ENCODE measurements around the gene TLN1.
A peak's percentile ranks its signal among the peaks of the same experiment; 100 is the strongest.

Gene TLN1

DNA sequence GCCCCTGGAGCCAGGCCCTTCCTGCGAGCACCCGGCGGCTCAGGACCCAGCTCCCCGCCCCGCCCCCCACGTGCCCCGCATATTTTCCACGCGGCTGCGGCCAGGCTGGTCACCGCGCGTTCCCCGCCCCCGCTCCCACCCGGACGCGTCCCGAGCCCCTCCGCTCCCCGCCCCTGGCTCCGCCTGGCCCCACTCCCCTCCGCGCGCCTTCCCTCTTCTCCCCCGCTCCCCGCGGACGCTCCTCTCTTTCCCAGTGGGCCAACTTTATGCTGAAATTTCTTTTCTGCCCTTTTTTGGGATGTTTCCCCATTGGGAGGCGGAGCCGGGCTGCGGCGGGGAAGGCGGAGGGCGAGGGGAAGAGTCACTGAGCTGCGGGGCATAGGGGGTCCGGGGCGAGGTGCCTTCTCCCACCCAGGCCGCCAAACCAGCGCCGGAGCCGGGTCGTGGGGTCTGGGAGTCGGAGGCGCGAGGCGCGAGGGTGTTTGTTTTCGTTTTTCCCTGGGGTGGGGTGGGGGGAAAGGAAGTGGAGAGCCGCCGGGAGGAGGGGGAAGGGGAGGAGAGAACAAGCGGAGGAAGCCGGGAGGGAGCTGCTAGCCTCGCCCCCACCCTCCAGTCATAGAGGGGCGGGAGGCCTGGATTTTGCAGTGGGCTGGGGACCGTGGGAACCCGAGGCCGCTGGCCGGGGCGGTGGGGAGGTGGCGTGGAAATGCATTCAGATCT, 41.2 kb downstream of the TLN1 start:
- in situ Hi-C loops (cut with HindIII; ENCODE audit: low sequenced_read_pairs) = no loop called here
- H3K4me3 ChIP-seq (ENCODE audit: low read depth, low read length) = peak overlapping the region; percentile 87
- TF ChIP-seq CTCF (IDR thresholded peaks at IDR 0.05; ENCODE audit: low read depth, low read length) = no peak
- peak; percentile 79 for DNase-seq (ENCODE audit: low read depth, low spot score)

DNA sequence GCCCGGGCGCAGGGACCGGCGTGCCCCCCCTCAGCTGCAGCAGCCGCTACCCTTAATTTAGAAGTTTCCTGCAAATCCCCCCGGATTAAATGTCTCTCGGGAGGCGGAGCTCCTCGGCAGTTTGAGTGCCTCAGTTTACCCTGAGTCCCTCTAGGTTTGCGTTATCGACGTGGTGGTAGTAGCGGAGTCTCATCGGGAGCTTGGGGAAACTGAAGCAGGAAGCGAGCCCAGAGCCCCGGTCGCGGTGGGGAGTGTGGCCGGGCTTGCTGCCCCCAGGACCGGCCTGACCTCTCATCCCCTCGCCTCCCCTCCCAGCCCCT, 41.7 kb downstream of the TLN1 start:
- no peak for DNase-seq (ENCODE audit: low read depth, low spot score)
- H3K4me3 ChIP-seq (ENCODE audit: low read depth, low read length) = peak overlapping the region; percentile 87
- in situ Hi-C loops (cut with HindIII; ENCODE audit: low sequenced_read_pairs) = no loop called here
- no peak for TF ChIP-seq CTCF (IDR thresholded peaks at IDR 0.05; ENCODE audit: low read depth, low read length)

GRCh38 chr9:35689542-35690293, 42.3 kb downstream of the TLN1 start, which contains the start of gene TPM2:
TPM2 (minus strand) TSS chr9:35689925; CDS start chr9:35689817, 108 bp downstream.
- TF ChIP-seq CTCF (IDR thresholded peaks at IDR 0.05; ENCODE audit: low read depth, low read length) = no peak
- in situ Hi-C loops (cut with HindIII; ENCODE audit: low sequenced_read_pairs) = no loop called here
- peak; percentile 87 for DNase-seq (ENCODE audit: low read depth, low spot score)
- peak within 1 kb of the TSS; percentile 87 for H3K4me3 ChIP-seq (ENCODE audit: low read depth, low read length)

- DNase-seq (ENCODE audit: low read depth, low spot score) = peak; percentile 87
- TF ChIP-seq CTCF (IDR thresholded peaks at IDR 0.05; ENCODE audit: low read depth, low read length) = no peak
- in situ Hi-C loops (cut with HindIII; ENCODE audit: low sequenced_read_pairs) = no loop called here
- peak overlapping the region; percentile 87 for H3K4me3 ChIP-seq (ENCODE audit: low read depth, low read length)
Measured at GRCh38 chr9:35688558-35689541, 43.1 kb downstream of the TLN1 start.

- H3K4me3 ChIP-seq (ENCODE audit: low read depth, low read length) = peak overlapping the region; percentile 87
- no peak for TF ChIP-seq CTCF (IDR thresholded peaks at IDR 0.05; ENCODE audit: low read depth, low read length)
- DNase-seq (ENCODE audit: low read depth, low spot score) = no peak
- in situ Hi-C loops (cut with HindIII; ENCODE audit: low sequenced_read_pairs) = no loop called here
Measured at GRCh38 chr9:35687972-35688557, 43.9 kb downstream of the TLN1 start.

- H3K4me3 ChIP-seq (ENCODE audit: low read depth, low read length) = peak overlapping the region; percentile 87
- no peak for DNase-seq (ENCODE audit: low read depth, low spot score)
- in situ Hi-C loops (cut with HindIII; ENCODE audit: low sequenced_read_pairs) = no loop called here
- TF ChIP-seq CTCF (IDR thresholded peaks at IDR 0.05; ENCODE audit: low read depth, low read length) = no peak
Measured at GRCh38 chr9:35687306-35687705, 44.7 kb downstream of the TLN1 start.
